Measurements from ENCODE around the gene NMT1. TPM values are rescaled to one million over a fixed set of nuclear protein-coding genes. Genes with fewer than 3 reads are reported as not detected.

NMT1 gene
- total and polyA plus RNA-seq, 2 of the 13 experiments (the other 11 are each of a cell fraction or from before 2014, with no cell fraction given) = 75.7 to 142 TPM

DNA sequence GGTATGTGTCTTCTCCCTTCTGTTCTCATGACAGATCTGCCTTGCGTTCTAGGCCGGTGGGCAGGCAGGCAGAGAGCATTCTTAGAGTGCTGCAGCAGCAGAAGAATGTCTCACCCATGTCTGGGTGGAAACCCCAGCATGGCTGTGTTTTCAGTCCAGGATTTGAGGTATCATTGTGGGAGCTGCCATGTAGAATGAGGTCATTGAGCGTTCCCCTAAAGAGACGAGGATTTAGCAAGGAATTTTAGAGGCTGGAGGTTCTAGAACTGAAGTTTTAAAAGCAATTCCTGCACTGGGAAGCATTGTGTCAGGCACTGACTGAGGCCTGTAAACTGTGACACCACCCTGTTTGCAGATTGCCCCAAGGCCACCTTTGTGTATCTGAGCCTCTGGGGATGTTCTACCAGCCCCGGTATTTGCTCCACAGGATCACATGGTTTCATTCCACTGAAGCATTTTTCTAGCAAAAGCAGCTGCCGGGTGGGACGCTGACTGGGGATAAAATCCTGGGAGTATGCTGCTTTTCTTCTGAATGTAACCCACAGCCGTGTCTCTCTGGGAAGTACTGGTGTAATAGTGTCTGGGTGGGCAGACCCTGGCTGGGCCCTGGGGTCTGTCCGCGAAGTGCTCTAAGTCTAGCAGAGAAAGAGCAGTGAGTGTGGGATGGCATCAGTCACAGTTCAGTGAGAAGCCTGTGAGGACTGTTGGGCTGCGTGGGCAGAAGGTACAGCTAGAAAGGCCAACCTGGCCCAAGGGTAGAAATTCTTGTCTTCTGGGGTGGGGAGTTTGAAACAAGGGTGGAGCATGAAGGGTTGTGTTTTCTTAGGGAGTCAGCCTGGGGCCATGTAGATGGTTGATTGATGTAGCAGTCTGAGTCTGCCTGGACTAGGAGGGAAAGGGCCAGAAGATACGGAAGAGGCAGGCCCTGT lies 41.0 kb downstream of the NMT1 start (continued):
- TF ChIP-seq CENPX (CRISPR knock-in tag; IDR thresholded peaks at IDR 0.05) (no peak), MAF1 (CRISPR knock-in tag; IDR thresholded peaks at IDR 0.05; ENCODE audit: borderline replicate concordance) (0 out of 2 replicates have a peak, but pooled peaks have one; percentile 41), ZNF263 (CRISPR knock-in tag; IDR thresholded peaks at IDR 0.05) (peak; percentile 64), ZNF674 (CRISPR knock-in tag; IDR thresholded peaks at IDR 0.05; ENCODE audit: low read depth) (no peak), ZNF383 (CRISPR knock-in tag; IDR thresholded peaks at IDR 0.05; ENCODE audit: borderline replicate concordance) (no peak), ADNP (CRISPR knock-in tag; IDR thresholded peaks at IDR 0.05) (no peak), ZNF256 (CRISPR knock-in tag; conservative IDR thresholded peaks at IDR 0.05) (no peak), ZNF30 (CRISPR knock-in tag; IDR thresholded peaks at IDR 0.05) (no peak), MNT (IDR thresholded peaks at IDR 0.05) (0 out of 2 replicates have a peak, but pooled peaks have one; percentile 3), ZIK1 (CRISPR knock-in tag; IDR thresholded peaks at IDR 0.05; ENCODE audit: borderline replicate concordance, low read depth) (no peak), ZBTB4 (CRISPR knock-in tag; IDR thresholded peaks at IDR 0.05; ENCODE audit: borderline replicate concordance) (no peak), MTA3 (CRISPR knock-in tag; IDR thresholded peaks at IDR 0.05) (no peak)
- TF ChIP-seq, protein P1, sequence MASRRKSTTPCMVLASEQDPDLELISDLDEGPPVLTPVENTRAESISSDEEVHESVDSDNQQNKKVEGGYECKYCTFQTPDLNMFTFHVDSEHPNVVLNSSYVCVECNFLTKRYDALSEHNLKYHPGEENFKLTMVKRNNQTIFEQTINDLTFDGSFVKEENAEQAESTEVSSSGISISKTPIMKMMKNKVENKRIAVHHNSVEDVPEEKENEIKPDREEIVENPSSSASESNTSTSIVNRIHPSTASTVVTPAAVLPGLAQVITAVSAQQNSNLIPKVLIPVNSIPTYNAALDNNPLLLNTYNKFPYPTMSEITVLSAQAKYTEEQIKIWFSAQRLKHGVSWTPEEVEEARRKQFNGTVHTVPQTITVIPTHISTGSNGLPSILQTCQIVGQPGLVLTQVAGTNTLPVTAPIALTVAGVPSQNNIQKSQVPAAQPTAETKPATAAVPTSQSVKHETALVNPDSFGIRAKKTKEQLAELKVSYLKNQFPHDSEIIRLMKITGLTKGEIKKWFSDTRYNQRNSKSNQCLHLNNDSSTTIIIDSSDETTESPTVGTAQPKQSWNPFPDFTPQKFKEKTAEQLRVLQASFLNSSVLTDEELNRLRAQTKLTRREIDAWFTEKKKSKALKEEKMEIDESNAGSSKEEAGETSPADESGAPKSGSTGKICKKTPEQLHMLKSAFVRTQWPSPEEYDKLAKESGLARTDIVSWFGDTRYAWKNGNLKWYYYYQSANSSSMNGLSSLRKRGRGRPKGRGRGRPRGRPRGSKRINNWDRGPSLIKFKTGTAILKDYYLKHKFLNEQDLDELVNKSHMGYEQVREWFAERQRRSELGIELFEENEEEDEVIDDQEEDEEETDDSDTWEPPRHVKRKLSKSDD (CRISPR knock-in tag; IDR thresholded peaks at IDR 0.05; ENCODE audit: low read depth) = 0 out of 2 replicates have a peak, but pooled peaks have one; percentile 58
- TF ChIP-seq, protein P2, sequence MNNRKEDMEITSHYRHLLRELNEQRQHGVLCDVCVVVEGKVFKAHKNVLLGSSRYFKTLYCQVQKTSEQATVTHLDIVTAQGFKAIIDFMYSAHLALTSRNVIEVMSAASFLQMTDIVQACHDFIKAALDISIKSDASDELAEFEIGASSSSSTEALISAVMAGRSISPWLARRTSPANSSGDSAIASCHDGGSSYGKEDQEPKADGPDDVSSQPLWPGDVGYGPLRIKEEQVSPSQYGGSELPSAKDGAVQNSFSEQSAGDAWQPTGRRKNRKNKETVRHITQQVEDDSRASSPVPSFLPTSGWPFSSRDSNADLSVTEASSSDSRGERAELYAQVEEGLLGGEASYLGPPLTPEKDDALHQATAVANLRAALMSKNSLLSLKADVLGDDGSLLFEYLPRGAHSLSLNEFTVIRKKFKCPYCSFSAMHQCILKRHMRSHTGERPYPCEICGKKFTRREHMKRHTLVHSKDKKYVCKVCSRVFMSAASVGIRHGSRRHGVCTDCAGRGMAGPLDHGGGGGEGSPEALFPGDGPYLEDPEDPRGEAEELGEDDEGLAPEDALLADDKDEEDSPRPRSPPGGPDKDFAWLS (CRISPR knock-in tag; IDR thresholded peaks at IDR 0.05; ENCODE audit: borderline replicate concordance) = no peak
- TF ChIP-seq, protein P3, sequence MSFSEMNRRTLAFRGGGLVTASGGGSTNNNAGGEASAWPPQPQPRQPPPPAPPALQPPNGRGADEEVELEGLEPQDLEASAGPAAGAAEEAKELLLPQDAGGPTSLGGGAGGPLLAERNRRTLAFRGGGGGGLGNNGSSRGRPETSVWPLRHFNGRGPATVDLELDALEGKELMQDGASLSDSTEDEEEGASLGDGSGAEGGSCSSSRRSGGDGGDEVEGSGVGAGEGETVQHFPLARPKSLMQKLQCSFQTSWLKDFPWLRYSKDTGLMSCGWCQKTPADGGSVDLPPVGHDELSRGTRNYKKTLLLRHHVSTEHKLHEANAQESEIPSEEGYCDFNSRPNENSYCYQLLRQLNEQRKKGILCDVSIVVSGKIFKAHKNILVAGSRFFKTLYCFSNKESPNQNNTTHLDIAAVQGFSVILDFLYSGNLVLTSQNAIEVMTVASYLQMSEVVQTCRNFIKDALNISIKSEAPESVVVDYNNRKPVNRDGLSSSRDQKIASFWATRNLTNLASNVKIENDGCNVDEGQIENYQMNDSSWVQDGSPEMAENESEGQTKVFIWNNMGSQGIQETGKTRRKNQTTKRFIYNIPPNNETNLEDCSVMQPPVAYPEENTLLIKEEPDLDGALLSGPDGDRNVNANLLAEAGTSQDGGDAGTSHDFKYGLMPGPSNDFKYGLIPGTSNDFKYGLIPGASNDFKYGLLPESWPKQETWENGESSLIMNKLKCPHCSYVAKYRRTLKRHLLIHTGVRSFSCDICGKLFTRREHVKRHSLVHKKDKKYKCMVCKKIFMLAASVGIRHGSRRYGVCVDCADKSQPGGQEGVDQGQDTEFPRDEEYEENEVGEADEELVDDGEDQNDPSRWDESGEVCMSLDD (CRISPR knock-in tag; IDR thresholded peaks at IDR 0.05; ENCODE audit: borderline replicate concordance) = 0 out of 2 replicates have a peak, but pooled peaks have one; percentile 47

Data from HepG2 (cell line).